8988T (cell line): Measurements from ENCODE around the gene SLC6A18.

ENCODE experiments used
- DNase-seq: peaks from one replicate; pipeline ENCODE4 v3.0.0; 2011

SLC6A18 gene

GRCh38 chr5:1187950-1188334 is 37.2 kb upstream of the SLC6A18 start:
- DNase-seq = no peak

GRCh38 chr5:1188464-1188863 is 36.7 kb upstream of the SLC6A18 start:
- DNase-seq = no peak

GRCh38 chr5:1189269-1189668 is 35.9 kb upstream of the SLC6A18 start:
- no peak for DNase-seq

- DNase-seq = no peak
These were observed 34.9 kb upstream of the SLC6A18 start for GRCh38 chr5:1190278-1190677.

- DNase-seq = no peak
These were observed 34.3 kb upstream of the SLC6A18 start for GRCh38 chr5:1190837-1191239.

GRCh38 chr5:1192971-1193590 is 32.1 kb upstream of the SLC6A18 start:
- no peak for DNase-seq

- DNase-seq = no peak
These were observed 31.6 kb upstream of the SLC6A18 start for GRCh38 chr5:1193591-1193985.

- DNase-seq = no peak
These were observed 30.8 kb upstream of the SLC6A18 start for GRCh38 chr5:1194378-1194777.

- no peak for DNase-seq
These were observed 29.7 kb upstream of the SLC6A18 start for GRCh38 chr5:1195439-1195838.

- no peak for DNase-seq
These were observed 29.3 kb upstream of the SLC6A18 start for GRCh38 chr5:1195916-1196315.

- no peak for DNase-seq
These were observed 28.6 kb upstream of the SLC6A18 start for GRCh38 chr5:1196562-1196961.

GRCh38 chr5:1197876-1198666 is 27.1 kb upstream of the SLC6A18 start:
- DNase-seq = no peak

- no peak for DNase-seq
These were observed 25.9 kb upstream of the SLC6A18 start for GRCh38 chr5:1199340-1199648.

- DNase-seq = peak; percentile 56
These were observed 25.3 kb upstream of the SLC6A18 start for GRCh38 chr5:1199649-1200494.

GRCh38 chr5:1200495-1201326 is 24.5 kb upstream of the SLC6A18 start:
- DNase-seq = no peak

- DNase-seq = no peak
These were observed 23.7 kb upstream of the SLC6A18 start, which contains the start of gene SLC6A19 for GRCh38 chr5:1201327-1202025. SLC6A19 (plus strand) TSS chr5:1201595; CDS start chr5:1201651, 56 bp downstream.

- DNase-seq = no peak
These were observed 23.0 kb upstream of the SLC6A18 start for GRCh38 chr5:1202026-1202797.

GRCh38 chr5:1202798-1203185 is 22.4 kb upstream of the SLC6A18 start:
- DNase-seq = no peak

GRCh38 chr5:1203311-1203967 is 21.7 kb upstream of the SLC6A18 start:
- DNase-seq = no peak

- no peak for DNase-seq
These were observed 21.1 kb upstream of the SLC6A18 start for GRCh38 chr5:1203968-1204692.
